OCI-LY1 (cell line): ENCODE data around the gene AAK1.

Experiments used
- H2AFZ ChIP-seq: fragments of 200-600 bp; sonication (generic), shearing (Covaris generic); 2 replicates; pipeline ENCODE4 v1.6.0; 2014; ENCODE audit warnings: antibody characterized with exemption, mild to moderate bottlenecking, low read length
- H3F3A ChIP-seq: fragments of 200-600 bp; sonication (generic), shearing (Covaris generic); 2 replicates; pipeline ENCODE4 v1.6.0; 2014; ENCODE audit warnings: mild to moderate bottlenecking, antibody characterized with exemption, low read length, moderate library complexity; ENCODE audit not compliant: insufficient read depth
- H3K27ac ChIP-seq: fragments of 200-600 bp; sonication (generic); 2 replicates; pipeline ENCODE4 v1.5.1; 2014; ENCODE audit warnings: low read length, mixed run types, mild to moderate bottlenecking, low read depth; ENCODE audit not compliant: poor library complexity, severe bottlenecking
- H3K27me3 ChIP-seq: fragments of 200-600 bp; sonication (generic); 2 replicates; pipeline ENCODE4 v1.6.0; 2014; ENCODE audit warnings: antibody characterized with exemption, mild to moderate bottlenecking, low read length, moderate library complexity; ENCODE audit not compliant: insufficient read depth
- H3K36me3 ChIP-seq: fragments of 200-600 bp; sonication (generic); 2 replicates; pipeline ENCODE4 v1.6.1; 2014; ENCODE audit warnings: mild to moderate bottlenecking, antibody characterized with exemption, low read length, moderate library complexity, mixed read lengths; ENCODE audit not compliant: insufficient read depth
- H3K4me1 ChIP-seq: fragments of 200-600 bp; sonication (generic); 2 replicates; pipeline ENCODE4 v1.5.1; 2014; ENCODE audit warnings: mild to moderate bottlenecking, low read length, moderate library complexity; ENCODE audit not compliant: insufficient read depth, severe bottlenecking
- H3K4me2 ChIP-seq: fragments of 200-600 bp; sonication (generic), shearing (Covaris generic); 2 replicates; pipeline ENCODE4 v1.6.1; 2014; ENCODE audit warnings: low read length
- H3K4me3 ChIP-seq: fragments of 200-600 bp; sonication (generic); 2 replicates; pipeline ENCODE4 v1.5.1; 2014; ENCODE audit warnings: low read length, low read depth, mild to moderate bottlenecking, mixed read lengths; ENCODE audit not compliant: poor library complexity, severe bottlenecking
- H3K79me2 ChIP-seq: fragments of 200-600 bp; shearing (Covaris generic); 2 replicates; pipeline ENCODE4 v1.6.1; 2016; ENCODE audit warnings: mixed run types, low read length, mixed read lengths; ENCODE audit not compliant: insufficient read depth
- H3K9ac ChIP-seq: fragments of 200-600 bp; sonication (generic), shearing (Covaris generic); 2 replicates; pipeline ENCODE4 v1.6.1; 2014; ENCODE audit warnings: mild to moderate bottlenecking, low read length, mixed read lengths
- H3K9me2 ChIP-seq: fragments of 200-600 bp; sonication (generic), shearing (Covaris generic); 2 replicates; pipeline ENCODE4 v1.6.1; 2014; ENCODE audit warnings: low read depth, mild to moderate bottlenecking, low read length, mixed read lengths
- H3K9me3 ChIP-seq: fragments of 200-600 bp; shearing (Covaris generic); 2 replicates; pipeline ENCODE4 v1.6.1; 2014; ENCODE audit warnings: low read length, mixed read lengths
- H4K20me1 ChIP-seq: fragments of 200-600 bp; sonication (generic), shearing (Covaris generic); 2 replicates; pipeline ENCODE4 v1.6.0; 2016; ENCODE audit warnings: mild to moderate bottlenecking, low read length; ENCODE audit not compliant: insufficient read depth
- EZH2 ChIP-seq: fragments of 200-600 bp; sonication (generic), shearing (Covaris generic); IDR thresholded peaks from 2 replicates; pipeline ENCODE4 v1.8.0; 2017; ENCODE audit warnings: borderline replicate concordance, mixed run types, mild to moderate bottlenecking, antibody characterized with exemption, low read length, moderate library complexity, mixed read lengths
- TF ChIP-seq, protein P1 (sequence below): fragments of 200-600 bp; sonication (generic), shearing (Covaris generic); IDR thresholded peaks from 2 replicates; pipeline ENCODE4 v1.5.1; 2017; ENCODE audit warnings: mild to moderate bottlenecking, antibody characterized with exemption, low read length, moderate library complexity, mixed read lengths

AAK1 gene

DNA sequence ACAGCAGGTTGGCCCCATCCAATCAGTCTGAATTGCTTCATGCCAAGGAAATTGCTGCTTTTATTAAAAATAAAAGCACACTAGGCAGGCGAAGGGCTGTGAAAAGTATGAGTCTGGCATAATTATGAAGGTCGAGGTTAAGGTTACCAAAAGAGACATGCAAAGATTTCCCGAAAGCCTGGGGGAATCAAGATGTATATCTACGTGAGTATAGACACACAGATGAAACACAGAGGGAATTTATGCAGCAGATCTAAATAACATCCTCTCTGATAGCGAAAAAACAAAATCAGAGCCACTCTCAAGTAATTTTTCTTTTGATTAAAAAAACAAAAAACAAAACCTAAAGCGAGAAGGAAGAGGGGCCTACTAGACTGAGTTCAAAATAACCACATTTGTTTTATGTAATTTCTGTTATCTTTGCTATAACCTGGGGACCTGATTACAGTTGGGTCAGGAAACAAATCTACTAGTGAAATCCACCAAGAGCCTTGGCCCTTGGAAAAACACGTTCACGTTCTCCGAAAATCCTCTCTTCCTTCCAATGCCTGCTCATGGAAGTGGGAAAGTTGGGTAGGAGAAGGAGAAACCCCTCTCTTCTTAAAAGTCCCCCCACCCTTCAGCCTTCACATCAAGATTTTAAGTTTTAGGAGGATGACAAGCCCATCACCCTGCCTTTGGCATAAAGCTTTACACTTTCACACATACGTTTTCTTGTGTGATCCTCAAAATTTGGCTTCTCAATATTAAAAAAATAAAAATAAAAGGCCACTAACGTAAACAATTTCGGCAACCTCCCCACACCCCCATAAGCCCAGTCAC, 1.4 kb downstream of the AAK1 start:
- no peak for TF ChIP-seq EZH2
- TF ChIP-seq, protein P1, sequence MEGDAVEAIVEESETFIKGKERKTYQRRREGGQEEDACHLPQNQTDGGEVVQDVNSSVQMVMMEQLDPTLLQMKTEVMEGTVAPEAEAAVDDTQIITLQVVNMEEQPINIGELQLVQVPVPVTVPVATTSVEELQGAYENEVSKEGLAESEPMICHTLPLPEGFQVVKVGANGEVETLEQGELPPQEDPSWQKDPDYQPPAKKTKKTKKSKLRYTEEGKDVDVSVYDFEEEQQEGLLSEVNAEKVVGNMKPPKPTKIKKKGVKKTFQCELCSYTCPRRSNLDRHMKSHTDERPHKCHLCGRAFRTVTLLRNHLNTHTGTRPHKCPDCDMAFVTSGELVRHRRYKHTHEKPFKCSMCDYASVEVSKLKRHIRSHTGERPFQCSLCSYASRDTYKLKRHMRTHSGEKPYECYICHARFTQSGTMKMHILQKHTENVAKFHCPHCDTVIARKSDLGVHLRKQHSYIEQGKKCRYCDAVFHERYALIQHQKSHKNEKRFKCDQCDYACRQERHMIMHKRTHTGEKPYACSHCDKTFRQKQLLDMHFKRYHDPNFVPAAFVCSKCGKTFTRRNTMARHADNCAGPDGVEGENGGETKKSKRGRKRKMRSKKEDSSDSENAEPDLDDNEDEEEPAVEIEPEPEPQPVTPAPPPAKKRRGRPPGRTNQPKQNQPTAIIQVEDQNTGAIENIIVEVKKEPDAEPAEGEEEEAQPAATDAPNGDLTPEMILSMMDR = no peak
- Histone ChIP-seq H2AFZ (no peak overlapping the region), H3K27ac (no peak overlapping the region), H3K36me3 (peaks cover 4% of the 10 kb centered on the region), H3K4me2 (peak overlapping the region; percentile 81), H3K9me2 (no peaks in the 10 kb centered on the region), H4K20me1 (no peaks in the 10 kb centered on the region), H3K79me2 (no peaks in the 10 kb centered on the region), H3K9ac (peak overlapping the region; percentile 73; the same call in 1 of the 2 replicates), H3K27me3 (no peaks in the 10 kb centered on the region), H3F3A (no peaks in the 10 kb centered on the region), H3K4me1 (peaks cover 46% of the 10 kb centered on the region), H3K9me3 (no peaks in the 10 kb centered on the region), H3K4me3 (peak overlapping the region; percentile 78)

DNA sequence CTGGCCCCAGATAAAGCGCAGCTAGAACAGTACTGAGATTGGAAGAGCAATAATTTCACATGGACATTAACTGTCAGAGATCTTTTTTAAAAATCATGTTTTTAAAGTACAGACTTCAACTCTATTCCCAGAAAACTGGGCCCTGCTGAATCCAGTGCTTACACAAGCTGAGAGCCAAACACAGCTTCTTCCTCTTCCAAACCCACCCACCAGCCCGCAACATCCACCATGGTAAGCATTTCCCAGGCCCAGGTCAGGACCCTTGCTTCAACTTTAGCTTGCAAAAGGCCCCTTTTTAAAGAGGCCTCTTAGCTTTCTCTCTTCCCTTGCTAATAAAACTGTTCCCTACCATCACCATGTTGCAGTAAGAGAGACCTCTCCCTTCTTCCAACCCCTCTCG, 2.1 kb downstream of the AAK1 start:
- H3K4me1 ChIP-seq = peaks cover 41% of the 10 kb centered on the region
- H3K4me3 ChIP-seq = peak overlapping the region; percentile 78
- H3K27ac ChIP-seq = no peak overlapping the region
- H3K9me3 ChIP-seq = no peaks in the 10 kb centered on the region
- no peaks in the 10 kb centered on the region for H3F3A ChIP-seq
- no peaks in the 10 kb centered on the region for H3K9me2 ChIP-seq
- no peak overlapping the region for H2AFZ ChIP-seq
- H4K20me1 ChIP-seq = no peaks in the 10 kb centered on the region
- no peaks in the 10 kb centered on the region for H3K79me2 ChIP-seq
- no peak overlapping the region; the same call in 1 of the 2 replicates for H3K9ac ChIP-seq
- H3K4me2 ChIP-seq = peak overlapping the region; percentile 81
- H3K27me3 ChIP-seq = no peaks in the 10 kb centered on the region
- TF ChIP-seq EZH2 = no peak
- TF ChIP-seq, protein P1 = no peak
- H3K36me3 ChIP-seq = peaks cover 4% of the 10 kb centered on the region

DNA sequence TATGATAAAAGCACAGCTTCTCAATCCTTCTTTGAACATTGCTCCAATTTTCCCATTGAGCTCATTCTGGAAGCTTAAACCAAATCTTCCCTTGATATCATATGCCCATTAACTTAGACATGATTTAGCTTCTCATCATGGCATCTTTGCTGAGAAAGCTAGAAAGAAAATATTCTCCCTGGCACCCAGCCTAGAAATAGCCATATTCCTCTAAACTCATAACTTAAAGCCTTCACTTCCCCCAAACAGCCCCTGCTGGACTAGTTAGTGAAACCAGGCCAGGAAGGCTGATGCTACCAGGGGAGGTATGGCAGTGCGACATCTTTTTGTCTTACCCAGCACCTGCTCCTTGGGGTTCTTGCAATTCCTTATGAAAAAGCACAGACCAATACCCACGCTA, 4.3 kb downstream of the AAK1 start:
- no peak for TF ChIP-seq EZH2
- TF ChIP-seq, protein P1 = no peak
- Histone ChIP-seq H3K27ac (no peak overlapping the region), H3K4me3 (no peak overlapping the region), H3K79me2 (no peaks in the 10 kb centered on the region), H3K36me3 (peaks cover 4% of the 10 kb centered on the region), H3K9me3 (no peaks in the 10 kb centered on the region), H3K27me3 (no peaks in the 10 kb centered on the region), H3K9me2 (no peaks in the 10 kb centered on the region), H3F3A (no peaks in the 10 kb centered on the region), H4K20me1 (no peaks in the 10 kb centered on the region), H3K9ac (no peak overlapping the region), H2AFZ (no peak overlapping the region), H3K4me1 (peaks cover 20% of the 10 kb centered on the region), H3K4me2 (no peak overlapping the region)
